Activated CD4-positive, alpha-beta T cell treated with anti-CD3 and anti-CD28 coated beads, Interleukin-2, amount 10 ng/mL, durations not matched to agents 24 days and 14 days (primary cell): ENCODE results near the gene AQP11. TPM values are rescaled to one million over a fixed set of nuclear protein-coding genes. Genes with fewer than 3 reads are reported as not detected.
"Not testable (repeated sequence)": the region's sequence is repeated elsewhere in the genome, so short reads cannot be mapped to it uniquely, and the experiment has no call there.

Experiments
- DNase-seq: peaks from one replicate; pipeline ENCODE4 v3.0.0; 2022
- H3K27ac Mint-ChIP-seq: one replicate; pipeline ENCODE4 v1.8.0; 2022; ENCODE audit warnings: mild to moderate bottlenecking, mixed read lengths
- H3K27me3 Mint-ChIP-seq: one replicate; pipeline ENCODE4 v1.8.0; 2022; ENCODE audit warnings: mixed read lengths
- H3K36me3 Mint-ChIP-seq: one replicate; pipeline ENCODE4 v1.8.0; 2022; ENCODE audit warnings: low read depth, mild to moderate bottlenecking, mixed read lengths
- H3K4me1 Mint-ChIP-seq: one replicate; pipeline ENCODE4 v1.8.0; 2021; ENCODE audit warnings: mixed read lengths
- H3K4me3 Mint-ChIP-seq: one replicate; pipeline ENCODE4 v1.8.0; 2022; ENCODE audit warnings: mild to moderate bottlenecking, moderate library complexity, mixed read lengths
- H3K9me3 Mint-ChIP-seq: one replicate; pipeline ENCODE4 v1.8.0; 2021; ENCODE audit warnings: mixed read lengths
- intact Hi-C: fragments of 100-400 bp; cut with micrococcal nuclease; formaldehyde crosslinking; loops from one replicate; pipeline ENCODE4 v1.15.1; 2023
- total RNA-seq: library from RNA; stranded (reverse); gene quantifications from 2 replicates; pipeline ENCODE4 v1.2.3, GENCODE V29; 2022

AQP11 gene
- total RNA-seq = 0.38 and 0.65 TPM in 2 replicates

GRCh38 chr11:77589521-77590193 lies at the start of gene AQP11:
Gene AQP11 (plus strand): TSS chr11:77589953. CDS start chr11:77589993, 40 bp downstream.
- no peaks in the 10 kb centered on the region for H3K36me3 Mint-ChIP-seq
- intact Hi-C loops = no loop called here
- H3K4me3 Mint-ChIP-seq = peak within 1 kb of the TSS; percentile 90
- H3K9me3 Mint-ChIP-seq = no peaks in the 10 kb centered on the region
- H3K27me3 Mint-ChIP-seq = peaks cover 14% of the 10 kb centered on the region
- DNase-seq = peak; percentile 90
- peak within 1 kb of the TSS; percentile 63 for H3K27ac Mint-ChIP-seq
- H3K4me1 Mint-ChIP-seq = peaks cover 16% of the 10 kb centered on the region

DNA sequence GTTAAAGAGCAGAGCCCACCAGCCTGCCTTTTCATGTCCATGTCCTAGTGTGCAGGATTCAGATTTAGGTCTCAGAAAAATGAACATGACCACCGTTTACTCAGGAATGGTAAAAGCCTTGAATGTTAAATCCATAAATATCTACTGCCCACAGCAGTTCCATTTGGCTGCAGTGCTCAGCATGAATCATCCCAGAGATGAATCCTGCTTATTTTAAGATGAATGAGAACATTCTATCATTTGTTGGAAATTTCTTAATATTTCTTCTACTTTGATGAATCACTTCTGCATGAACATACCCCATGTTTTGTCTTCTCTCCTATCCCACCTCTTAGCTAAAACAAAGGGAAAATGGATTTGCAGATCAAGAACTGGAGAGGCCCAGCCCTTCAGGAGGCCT lies 47.5 kb upstream of the AQP11 start:
- H3K4me1 Mint-ChIP-seq = no peaks in the 10 kb centered on the region
- H3K27me3 Mint-ChIP-seq = no peaks in the 10 kb centered on the region
- no peaks in the 10 kb centered on the region for H3K9me3 Mint-ChIP-seq
- DNase-seq = no peak
- intact Hi-C loops = no loop called here
- H3K27ac Mint-ChIP-seq = no peak overlapping the region
- no peaks in the 10 kb centered on the region for H3K36me3 Mint-ChIP-seq
- no peak overlapping the region for H3K4me3 Mint-ChIP-seq

- Mint-ChIP-seq H3K27me3 (no peaks in the 10 kb centered on the region), H3K27ac (no peak overlapping the region), H3K4me3 (no peak overlapping the region), H3K4me1 (no peaks in the 10 kb centered on the region), H3K36me3 (no peaks in the 10 kb centered on the region), H3K9me3 (no peaks in the 10 kb centered on the region)
- DNase-seq = no peak
- intact Hi-C loops = no loop called here
Observed at GRCh38 chr11:77547047-77547836, 42.5 kb upstream of the AQP11 start.

- intact Hi-C loops = loop anchor here (1.0 to 2.0 kb wide), 3 partner anchors 102 to 421 kb away; no protein-coding TSS in a partner anchor
- DNase-seq = peak; percentile 77
- Mint-ChIP-seq H3K4me3 (no peak overlapping the region), H3K9me3 (no peaks in the 10 kb centered on the region), H3K27me3 (no peaks in the 10 kb centered on the region), H3K4me1 (no peaks in the 10 kb centered on the region), H3K27ac (no peak overlapping the region), H3K36me3 (no peaks in the 10 kb centered on the region)
Observed at GRCh38 chr11:77547863-77548551, 41.7 kb upstream of the AQP11 start.

- no peaks in the 10 kb centered on the region for H3K4me1 Mint-ChIP-seq
- H3K9me3 Mint-ChIP-seq = no peaks in the 10 kb centered on the region
- intact Hi-C loops = loop anchor here (1.0 to 2.0 kb wide), 3 partner anchors 102 to 422 kb away; no protein-coding TSS in a partner anchor
- no peak overlapping the region for H3K27ac Mint-ChIP-seq
- no peak overlapping the region for H3K4me3 Mint-ChIP-seq
- no peaks in the 10 kb centered on the region for H3K27me3 Mint-ChIP-seq
- DNase-seq = no peak
- no peaks in the 10 kb centered on the region for H3K36me3 Mint-ChIP-seq
Observed at GRCh38 chr11:77548552-77549445, 41.0 kb upstream of the AQP11 start.

DNA sequence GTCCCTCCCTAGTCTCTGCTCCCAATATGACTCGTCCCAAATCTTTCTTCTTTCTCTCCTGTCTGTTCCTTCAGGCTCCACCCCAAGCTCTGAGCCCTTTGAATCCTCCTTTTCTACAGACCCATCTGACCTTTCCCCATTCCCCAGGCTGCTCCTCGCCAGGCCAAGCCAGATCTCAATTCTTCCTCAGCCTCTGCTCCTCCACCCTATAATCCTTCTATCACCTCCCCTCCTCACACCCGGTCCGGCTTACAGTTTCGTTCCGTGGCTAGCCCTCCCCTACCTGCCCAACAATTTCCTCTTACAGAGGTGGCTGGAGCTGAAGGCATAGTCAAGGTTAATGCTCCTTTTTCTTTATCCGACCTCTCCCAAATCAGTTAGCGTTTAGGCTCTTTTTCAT lies 38.3 kb upstream of the AQP11 start:
- H3K4me1 Mint-ChIP-seq, intact Hi-C loops, H3K4me3 Mint-ChIP-seq, H3K9me3 Mint-ChIP-seq, H3K27me3 Mint-ChIP-seq, H3K36me3 Mint-ChIP-seq, H3K27ac Mint-ChIP-seq, DNase-seq: not testable (repeated sequence)

GRCh38 chr11:77557553-77557952 lies 32.2 kb upstream of the AQP11 start:
- intact Hi-C loops = no loop called here
- H3K9me3 Mint-ChIP-seq = no peaks in the 10 kb centered on the region
- H3K4me3 Mint-ChIP-seq = no peak overlapping the region
- H3K4me1 Mint-ChIP-seq = no peaks in the 10 kb centered on the region
- no peak overlapping the region for H3K27ac Mint-ChIP-seq
- H3K27me3 Mint-ChIP-seq = peaks cover under 1% of the 10 kb centered on the region
- no peak for DNase-seq
- H3K36me3 Mint-ChIP-seq = no peaks in the 10 kb centered on the region

DNA sequence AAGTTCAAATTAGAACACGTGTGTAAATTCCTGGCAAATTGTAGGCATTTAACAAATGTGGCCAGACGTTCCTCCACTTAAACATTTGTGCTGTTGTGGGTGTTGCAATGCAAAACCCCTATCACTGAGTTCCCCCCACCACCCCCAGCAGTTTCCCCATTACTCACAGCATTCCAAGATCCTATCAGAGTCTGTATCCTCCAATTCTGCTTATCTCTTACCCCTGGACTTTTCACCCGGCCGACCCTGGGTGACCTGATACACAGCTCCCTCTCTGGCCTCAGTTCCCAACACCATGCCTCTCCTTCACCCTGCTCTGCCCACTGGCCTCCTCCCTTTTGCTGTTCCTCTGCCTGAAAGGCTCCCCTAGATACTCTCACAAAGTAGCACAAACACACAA lies 31.4 kb upstream of the AQP11 start:
- Mint-ChIP-seq H3K4me3 (no peak overlapping the region), H3K4me1 (no peaks in the 10 kb centered on the region), H3K27ac (no peak overlapping the region), H3K27me3 (peaks cover 5% of the 10 kb centered on the region), H3K36me3 (no peaks in the 10 kb centered on the region), H3K9me3 (no peaks in the 10 kb centered on the region)
- DNase-seq = no peak
- intact Hi-C loops = no loop called here

DNA sequence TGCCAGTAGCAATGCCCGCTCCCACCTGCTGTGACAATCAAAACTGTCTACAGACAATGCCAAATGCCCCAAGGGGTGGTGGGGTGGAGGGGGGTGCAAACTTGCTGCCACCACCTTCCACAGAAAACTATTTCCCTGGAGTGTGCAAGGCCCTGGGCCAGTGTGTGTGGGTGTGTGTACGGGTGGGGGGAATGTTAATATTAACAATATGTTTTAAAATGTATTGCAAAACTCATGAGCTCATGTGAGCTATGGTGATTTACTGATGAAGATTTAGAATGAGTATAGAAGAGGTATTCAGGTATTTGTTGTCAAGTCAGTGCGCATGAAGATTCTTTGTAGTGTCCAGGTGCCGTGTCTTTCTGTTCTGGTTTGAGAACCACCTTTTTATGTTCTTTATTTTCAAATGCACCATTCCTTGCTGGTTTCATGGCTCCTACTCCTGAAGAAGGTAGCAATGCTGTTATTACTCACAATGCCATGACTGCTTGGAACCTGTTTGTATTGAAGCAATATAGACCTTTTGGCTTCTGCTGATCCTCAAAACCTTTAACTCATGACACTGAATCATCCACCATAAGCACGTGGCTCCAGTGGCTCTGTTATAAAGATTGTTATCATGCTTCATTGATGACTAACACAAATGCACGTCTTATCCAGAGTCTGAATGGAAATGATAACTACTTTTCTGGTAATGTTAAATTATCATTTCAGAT lies 29.9 kb upstream of the AQP11 start:
- peaks cover 12% of the 10 kb centered on the region for H3K27me3 Mint-ChIP-seq
- no peak overlapping the region for H3K27ac Mint-ChIP-seq

DNA sequence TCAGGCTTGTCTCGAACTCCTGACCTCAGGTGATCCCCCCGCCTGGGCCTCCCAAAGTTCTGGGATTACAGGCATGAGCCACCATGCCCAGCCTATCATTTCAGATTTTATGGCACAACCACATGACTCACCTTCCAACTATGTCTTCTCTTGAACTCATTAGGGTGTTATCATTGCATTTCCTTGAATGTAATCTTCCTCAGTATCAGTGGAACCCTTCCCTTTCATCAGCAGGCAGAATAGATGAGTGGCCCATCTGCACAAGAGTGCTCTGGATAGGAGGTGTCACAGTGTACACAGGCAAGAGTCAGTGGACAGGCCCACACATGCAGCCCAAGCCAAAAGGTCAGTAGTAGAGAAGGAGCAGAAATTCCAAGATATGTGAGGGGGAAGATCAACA lies 29.1 kb upstream of the AQP11 start:
- H3K4me3 Mint-ChIP-seq = no peak overlapping the region
- intact Hi-C loops = no loop called here
- DNase-seq = no peak
- H3K9me3 Mint-ChIP-seq = no peaks in the 10 kb centered on the region
- H3K27me3 Mint-ChIP-seq = peaks cover 16% of the 10 kb centered on the region
- no peak overlapping the region for H3K27ac Mint-ChIP-seq
- no peaks in the 10 kb centered on the region for H3K36me3 Mint-ChIP-seq
- H3K4me1 Mint-ChIP-seq = no peaks in the 10 kb centered on the region

More for the DNA sequence above, 29.9 kb upstream of the AQP11 start:
- intact Hi-C loops = no loop called here
- Mint-ChIP-seq H3K4me3 (no peak overlapping the region), H3K36me3 (no peaks in the 10 kb centered on the region), H3K9me3 (no peaks in the 10 kb centered on the region), H3K4me1 (no peaks in the 10 kb centered on the region)
- DNase-seq = no peak

DNA sequence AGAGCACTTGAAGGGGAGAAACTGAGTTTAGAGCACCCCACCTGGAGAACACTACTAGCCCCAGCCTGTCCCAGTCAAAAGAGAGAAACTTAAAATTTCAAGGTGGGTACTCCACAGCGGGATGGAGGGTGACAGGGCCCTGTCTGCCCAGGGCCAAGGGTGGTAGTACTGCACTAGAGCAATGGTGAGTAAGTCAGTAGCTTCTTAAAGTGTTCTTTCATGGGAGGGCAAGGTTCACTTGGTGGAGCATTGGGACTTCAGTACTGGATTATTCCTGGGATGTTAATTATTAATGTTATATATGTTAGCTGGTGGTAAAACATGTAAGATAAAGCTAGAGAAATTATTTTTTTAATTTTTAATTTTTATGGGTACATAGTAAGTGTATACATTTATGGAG lies 28.5 kb upstream of the AQP11 start:
- H3K36me3 Mint-ChIP-seq = no peaks in the 10 kb centered on the region
- H3K9me3 Mint-ChIP-seq = no peaks in the 10 kb centered on the region
- H3K4me1 Mint-ChIP-seq = no peaks in the 10 kb centered on the region
- no peak overlapping the region for H3K4me3 Mint-ChIP-seq
- no peak overlapping the region for H3K27ac Mint-ChIP-seq
- DNase-seq = no peak
- H3K27me3 Mint-ChIP-seq = peaks cover 17% of the 10 kb centered on the region
- intact Hi-C loops = no loop called here

GRCh38 chr11:77568306-77568705 lies 21.4 kb upstream of the AQP11 start:
- no peaks in the 10 kb centered on the region for H3K36me3 Mint-ChIP-seq
- H3K9me3 Mint-ChIP-seq = no peaks in the 10 kb centered on the region
- no peak overlapping the region for H3K27ac Mint-ChIP-seq
- no peak overlapping the region for H3K4me3 Mint-ChIP-seq
- no peak for DNase-seq
- intact Hi-C loops = no loop called here
- no peaks in the 10 kb centered on the region for H3K4me1 Mint-ChIP-seq
- peaks cover 15% of the 10 kb centered on the region for H3K27me3 Mint-ChIP-seq
